Skin of body (tissue), 2 donors: ENCODE measurements around the gene CEBPZ. TPM values are rescaled to one million over a fixed set of nuclear protein-coding genes. Genes with fewer than 3 reads are reported as not detected.

Source experiments
- DNase-seq: peaks from one replicate; lab custom pipeline; 2025; lab: John Stamatoyannopoulos, UW
- total RNA-seq: library from RNA; depleted of rRNA; stranded (reverse); fragments of >200 nt; gene quantifications from one replicate; pipeline ENCODE4 v1.2.3, GENCODE V29; 2014

The CEBPZ gene
- total RNA-seq, 1 donor from 2014 or later, result 50.3 TPM

DNA sequence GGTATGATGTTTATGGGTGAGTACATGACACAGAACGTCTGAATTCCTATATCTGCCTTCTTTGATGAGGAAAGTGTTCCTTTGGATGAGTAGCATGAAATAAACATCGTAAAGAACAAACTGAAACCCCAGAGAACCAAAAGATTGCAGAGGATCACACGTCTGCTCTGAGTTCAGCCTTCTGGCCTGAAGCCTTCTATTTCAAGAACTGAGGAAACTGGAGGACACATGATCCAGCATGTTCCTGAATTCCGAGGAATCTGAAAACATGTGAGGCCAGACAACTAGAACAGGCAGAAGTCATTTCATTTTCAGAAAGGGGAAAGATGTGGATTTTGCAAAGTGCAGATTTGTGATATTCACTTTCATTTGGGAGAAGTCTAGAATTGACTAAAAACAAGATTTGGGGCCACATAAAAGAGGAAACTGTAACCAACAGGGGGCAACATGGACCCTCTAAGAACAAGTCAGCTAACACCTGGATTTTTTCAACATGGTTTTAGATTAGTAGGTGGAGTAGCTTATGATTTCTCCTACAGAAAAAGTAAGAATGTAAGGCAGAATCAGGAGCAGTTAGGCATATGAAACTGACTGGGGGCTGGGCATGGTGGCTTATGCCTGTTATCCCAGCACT, 51.3 kb downstream of the CEBPZ start:
- DNase-seq, result no peak

DNA sequence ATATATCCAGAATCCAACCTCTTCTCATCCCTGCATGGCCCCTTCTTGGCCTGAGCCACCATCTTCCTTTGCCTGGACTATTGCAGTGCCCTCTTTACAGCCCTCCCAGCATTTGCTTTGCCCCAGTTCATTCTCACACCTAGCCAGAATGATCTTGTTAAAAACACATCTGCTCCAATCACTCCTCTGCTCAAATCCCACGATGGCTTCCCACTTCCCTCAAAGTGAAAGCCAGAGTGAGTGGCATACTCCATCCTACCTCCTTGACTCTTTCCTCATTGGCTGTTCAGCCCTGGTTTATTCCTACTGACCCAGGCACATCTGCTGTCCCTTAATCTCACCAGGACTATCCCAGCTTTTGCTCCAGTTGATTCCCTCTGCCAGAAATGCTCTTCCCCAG, 57.7 kb downstream of the CEBPZ start:
- DNase-seq, result no peak

DNA sequence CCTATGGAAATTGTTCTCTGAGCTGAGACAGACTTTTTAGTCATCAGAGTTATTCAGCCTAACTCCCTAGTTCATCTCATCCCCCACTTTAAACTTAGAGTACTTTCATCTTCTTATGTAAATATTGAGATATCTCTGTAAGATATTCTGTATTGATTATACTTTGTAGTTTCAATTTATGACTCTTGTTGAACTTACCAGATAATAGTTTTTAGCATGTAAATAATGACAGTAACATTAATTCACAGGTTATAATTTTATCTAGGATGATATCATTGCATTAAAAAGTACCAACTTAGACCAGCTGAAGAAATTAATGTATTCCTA, 59.8 kb downstream of the CEBPZ start:
- no peak for DNase-seq

DNA sequence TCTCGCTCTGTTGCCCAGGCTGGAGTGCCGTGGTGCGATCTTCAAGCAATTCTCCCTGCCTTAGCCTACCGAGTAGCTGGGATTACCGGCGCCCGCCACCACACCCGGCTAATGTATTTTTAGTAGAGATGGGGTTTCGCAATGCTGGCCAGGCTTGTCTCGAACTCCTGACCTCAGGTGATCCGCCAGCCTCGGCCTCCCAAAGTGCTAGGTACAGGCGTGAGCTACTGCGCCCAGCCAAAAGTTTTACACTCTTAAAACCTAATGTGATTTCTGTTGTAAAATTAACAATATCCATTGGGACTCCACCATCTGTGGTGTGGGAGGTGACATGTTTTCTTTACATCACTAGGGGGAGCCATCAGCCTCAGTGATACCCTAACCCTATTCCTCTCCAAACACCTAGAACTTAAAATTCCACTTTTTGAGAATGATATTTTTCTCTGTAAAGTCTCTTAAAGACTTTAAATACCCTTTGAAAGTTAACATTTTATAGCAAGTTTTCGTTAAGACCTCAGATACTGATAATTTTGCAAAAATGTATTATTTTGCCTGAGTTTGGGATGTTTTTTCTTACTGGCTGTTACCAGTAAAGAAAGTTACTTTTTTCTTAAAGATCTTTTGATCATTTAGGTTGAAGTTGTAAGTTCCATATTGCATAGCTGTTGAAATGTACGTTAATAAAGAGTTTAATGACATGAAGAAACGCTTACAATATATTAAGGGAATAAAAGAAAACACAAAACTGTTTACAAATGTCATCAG, 63.0 kb downstream of the CEBPZ start:
- peak; percentile 10 for DNase-seq

DNA sequence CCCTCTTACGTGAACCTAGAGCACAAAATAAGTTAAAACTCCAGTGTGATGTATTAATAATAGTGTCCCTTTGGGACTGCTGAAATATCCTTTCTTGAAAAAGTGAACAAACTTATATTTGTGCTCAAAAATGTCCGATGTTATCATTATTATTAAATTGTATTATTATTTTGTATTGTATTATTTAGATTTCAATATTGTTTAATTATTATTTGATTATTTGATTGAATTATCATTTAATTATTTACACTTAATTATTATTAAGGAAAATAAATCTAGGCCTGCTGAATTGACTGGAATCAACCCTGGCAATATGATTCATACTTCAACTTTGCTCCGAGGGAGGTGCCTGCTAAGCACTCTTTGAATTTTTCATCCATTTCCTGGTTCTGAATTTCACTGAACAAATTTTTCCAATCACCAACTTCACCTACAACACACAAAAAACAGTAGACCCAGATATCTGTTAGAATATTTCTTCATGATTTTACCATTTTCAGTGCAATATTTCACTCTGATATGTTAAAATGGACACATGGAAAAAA, 63.7 kb downstream of the CEBPZ start:
- DNase-seq, result no peak

DNA sequence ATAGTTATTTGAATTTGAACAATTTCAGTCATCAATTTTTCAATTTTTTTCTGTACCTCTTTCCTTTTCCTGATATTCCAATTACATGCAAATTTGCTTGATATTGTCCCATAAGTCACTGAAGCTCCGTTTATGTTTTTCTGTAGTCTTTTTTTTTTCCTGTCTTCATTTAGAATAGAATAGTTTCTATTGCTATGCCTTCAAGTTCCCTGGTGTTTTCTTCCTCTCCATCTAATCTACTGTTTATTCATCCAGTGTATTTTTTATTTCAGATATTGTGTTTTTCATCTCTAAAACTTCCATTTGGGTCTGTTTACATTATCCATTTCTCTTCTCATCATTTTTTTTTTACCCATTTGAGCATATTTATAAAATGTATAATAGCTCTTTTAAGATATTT, 66.6 kb downstream of the CEBPZ start:
- no peak for DNase-seq

DNA sequence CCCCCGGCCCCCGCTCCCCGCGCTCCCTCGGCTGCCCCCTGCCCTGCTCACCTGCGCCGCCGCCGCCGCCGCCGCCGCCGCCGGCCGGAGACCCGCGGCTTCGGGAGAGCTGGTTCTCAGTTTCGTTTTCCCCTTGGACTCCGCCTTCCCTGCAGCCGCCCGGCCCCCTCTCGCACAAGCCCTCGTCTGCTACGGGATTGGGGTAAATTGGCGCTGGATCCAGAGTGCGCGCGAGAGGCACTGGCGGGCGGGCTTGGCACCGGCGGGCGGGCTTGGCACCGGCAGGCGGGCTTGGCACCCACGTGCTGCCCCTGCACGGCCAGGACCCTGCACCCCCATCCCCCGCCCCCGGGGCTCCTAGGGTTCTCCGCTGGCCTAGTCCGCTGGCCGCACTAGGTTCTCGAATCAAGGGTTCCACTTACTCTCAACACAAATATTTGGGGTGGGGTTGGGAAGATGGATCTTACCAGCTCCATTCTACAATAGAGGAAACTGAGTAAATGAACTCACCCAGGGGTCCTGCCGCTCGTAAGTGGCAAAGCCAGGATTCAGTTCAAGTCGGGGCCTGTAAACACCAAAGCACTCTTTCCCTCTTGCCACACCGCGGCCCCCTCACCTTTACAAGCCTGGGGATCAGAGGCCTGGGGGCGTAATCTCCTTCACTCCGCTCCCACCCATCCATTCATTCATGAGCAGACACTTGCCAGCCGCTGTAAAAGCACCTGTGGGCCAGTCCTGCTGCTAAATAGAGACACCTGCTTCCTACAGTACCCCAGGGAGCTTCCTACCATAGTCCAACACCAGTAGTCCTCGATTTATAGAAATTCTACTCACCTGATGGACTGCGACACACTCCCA, 74.3 kb downstream of the CEBPZ start, which contains the start of gene EIF2AK2:
TSS of gene EIF2AK2 (minus strand) at position 124 of the 858 bp plus-strand sequence. CDS start 9,174 bp downstream, outside the sequence.
- peak; percentile 65 for DNase-seq

DNA sequence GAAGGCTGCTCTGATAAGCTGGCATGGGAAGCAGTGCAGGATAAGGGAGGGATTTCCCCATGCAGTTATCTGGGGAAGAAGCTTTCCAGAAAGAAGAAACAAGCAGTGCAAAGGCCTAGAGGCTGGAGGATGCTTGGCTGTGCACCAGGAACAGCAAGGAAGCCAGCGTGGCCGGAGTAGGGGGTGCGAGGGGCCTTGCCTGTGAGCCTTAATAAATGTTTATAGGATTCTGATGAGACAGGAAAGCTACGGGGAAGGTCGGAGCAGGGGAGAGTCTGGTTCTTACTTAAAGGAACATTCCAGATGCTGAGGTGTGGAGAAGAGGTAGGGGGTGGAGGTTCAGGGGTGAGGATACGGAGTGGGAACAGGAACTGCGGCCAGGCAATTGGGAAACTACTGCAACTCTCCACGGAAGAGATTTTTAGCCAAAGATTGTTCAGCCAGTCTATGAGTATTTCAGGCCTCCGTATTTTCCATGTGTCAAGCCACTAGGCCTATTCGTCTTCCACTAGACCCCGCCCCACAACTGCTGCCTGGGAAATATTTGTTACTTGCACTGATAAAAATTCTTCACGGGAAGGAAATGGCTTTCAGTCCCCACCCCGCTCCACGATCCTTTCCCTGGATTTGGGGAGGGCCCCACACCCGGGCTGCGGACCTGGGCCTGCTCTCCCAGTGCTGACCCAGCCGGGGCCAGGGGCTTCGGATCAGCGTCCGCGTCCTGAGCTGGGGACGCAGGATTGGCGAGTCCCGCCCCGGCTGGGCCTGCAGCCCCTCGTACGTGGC, 75.1 kb downstream of the CEBPZ start:
- DNase-seq, result peak; percentile 76

DNA sequence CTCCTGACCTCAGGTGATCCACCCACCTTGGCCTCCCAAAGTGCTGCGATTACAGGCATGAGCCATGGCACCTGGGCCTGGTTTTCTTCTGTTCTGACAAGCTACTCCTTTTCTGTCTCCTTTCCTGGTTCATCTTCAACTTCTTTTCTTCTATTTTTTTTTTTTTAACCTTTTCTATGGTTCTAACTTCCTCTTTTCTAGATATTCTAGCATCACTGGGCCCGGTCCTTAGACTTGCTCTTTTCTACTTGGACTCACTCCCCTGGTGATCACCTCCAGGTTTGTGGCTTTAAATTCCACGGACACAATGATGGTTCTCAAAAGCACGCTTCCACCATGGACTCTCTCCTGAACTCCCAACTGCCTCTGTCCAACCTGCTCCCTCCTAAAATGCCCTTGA, 76.6 kb downstream of the CEBPZ start:
- DNase-seq, result no peak

DNA sequence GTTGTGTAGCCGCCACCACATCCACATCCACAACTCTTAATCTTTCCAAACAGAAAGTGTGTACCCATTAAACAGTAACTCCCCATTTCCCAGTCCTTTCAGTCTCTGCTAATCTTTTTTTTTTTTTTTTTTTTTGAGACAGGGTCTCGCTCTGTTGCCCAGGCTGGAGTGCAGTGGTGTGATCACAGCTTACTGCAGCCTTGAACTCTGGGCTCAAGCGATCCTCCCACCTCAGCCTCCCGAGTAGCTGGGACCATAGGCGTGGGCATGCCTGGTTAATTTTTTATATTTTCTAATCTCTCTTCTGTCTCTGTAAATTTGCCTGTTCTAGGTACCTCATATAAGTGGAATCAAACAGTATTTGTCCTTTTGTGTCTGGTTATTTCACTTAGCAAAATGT, 78.2 kb downstream of the CEBPZ start:
- DNase-seq, result no peak

Other genes with a start within 250 kb of the CEBPZ start
- 41.1 TPM for gene HEATR5B, start 147.2 kb downstream of the CEBPZ start, total RNA-seq
- 8.3 TPM for gene GPATCH11, start 147.1 kb downstream of the CEBPZ start, total RNA-seq
- gene EIF2AK2, start 74.6 kb downstream of the CEBPZ start, total RNA-seq, result 31.6 TPM
- not detected for gene SULT6B1, start 42.9 kb downstream of the CEBPZ start, total RNA-seq
- 18.8 TPM for gene CEBPZOS, start 35.1 kb downstream of the CEBPZ start, total RNA-seq
- 13.0 TPM for gene NDUFAF7, start 62 bp upstream of the CEBPZ start, total RNA-seq
- 68.1 TPM for gene PRKD3, start 93.2 kb upstream of the CEBPZ start, total RNA-seq
- 33.8 TPM for gene QPCT, start 113.0 kb upstream of the CEBPZ start, total RNA-seq